Esophagus squamous epithelium (tissue), 4 donors: ENCODE data around the gene PAGR1.
A peak's percentile ranks its signal among the peaks of the same experiment; 100 is the strongest.

Source experiments
- POLR2A ChIP-seq, 4 donors: fragments of 450-650 bp; IDR thresholded peaks; one replicate each; pipeline ENCODE4 v1.6.1; 2017; ENCODE audit warnings: antibody characterized with exemption in 4 of 4, mild to moderate bottlenecking in 4 of 4, moderate library complexity in 3 of 4
- TF ChIP-seq, protein P1 (sequence below), 6 experiments: fragments of 450-650 bp in 4 of 6; fragments of 200-600 bp in 2 of 6; sonication (generic) in 2 of 6; IDR thresholded peaks; one replicate each; pipeline ENCODE4 v1.5.1; 2016 to 2019; ENCODE audit warnings: antibody characterized with exemption in 6 of 6, mild to moderate bottlenecking in 4 of 6, moderate library complexity in 4 of 6

DNA sequence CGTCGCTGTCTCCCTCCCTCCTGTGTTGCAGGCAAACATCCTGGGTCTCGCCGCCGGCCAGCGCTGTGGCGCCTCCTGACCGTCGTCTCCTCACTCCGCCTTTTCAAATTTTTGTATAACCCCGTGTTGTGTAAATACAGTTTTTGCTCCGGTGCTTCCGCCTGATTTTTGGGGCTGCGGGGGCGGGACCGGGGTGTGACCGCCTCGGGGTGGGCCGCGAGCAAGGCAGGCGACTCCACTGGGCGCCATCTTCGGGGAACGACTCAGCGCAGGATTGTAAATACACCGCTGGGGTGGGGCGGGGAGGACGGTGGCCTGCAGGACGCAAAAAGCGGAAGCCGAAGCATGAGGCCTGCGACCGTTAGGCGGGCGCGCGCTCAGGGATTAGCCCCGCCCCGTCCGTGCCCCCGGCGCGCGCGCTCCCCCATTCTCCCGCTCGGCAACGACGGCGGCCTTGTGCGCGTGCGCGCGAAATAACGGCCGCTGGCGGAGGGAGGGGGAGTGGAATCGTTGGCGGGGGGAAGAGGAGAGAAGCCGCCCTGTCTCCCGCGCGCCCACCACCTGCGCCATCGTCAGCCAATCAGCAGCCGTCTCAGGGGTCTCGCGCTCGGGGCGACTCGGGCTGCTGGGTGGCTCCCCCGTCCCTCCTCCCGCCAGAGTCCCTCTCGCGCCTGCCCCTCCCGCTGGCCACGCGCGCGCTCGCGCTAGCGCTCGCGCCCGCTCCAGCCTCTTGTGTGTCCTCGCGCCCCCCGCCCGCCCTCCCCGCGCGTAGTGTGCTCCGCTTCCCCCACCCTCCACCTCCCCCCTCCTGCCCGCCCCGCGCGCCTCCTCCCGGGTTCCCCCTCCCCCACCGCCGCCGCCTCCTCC lies 10.5 kb upstream of the PAGR1 start:
- TF ChIP-seq, protein P1, sequence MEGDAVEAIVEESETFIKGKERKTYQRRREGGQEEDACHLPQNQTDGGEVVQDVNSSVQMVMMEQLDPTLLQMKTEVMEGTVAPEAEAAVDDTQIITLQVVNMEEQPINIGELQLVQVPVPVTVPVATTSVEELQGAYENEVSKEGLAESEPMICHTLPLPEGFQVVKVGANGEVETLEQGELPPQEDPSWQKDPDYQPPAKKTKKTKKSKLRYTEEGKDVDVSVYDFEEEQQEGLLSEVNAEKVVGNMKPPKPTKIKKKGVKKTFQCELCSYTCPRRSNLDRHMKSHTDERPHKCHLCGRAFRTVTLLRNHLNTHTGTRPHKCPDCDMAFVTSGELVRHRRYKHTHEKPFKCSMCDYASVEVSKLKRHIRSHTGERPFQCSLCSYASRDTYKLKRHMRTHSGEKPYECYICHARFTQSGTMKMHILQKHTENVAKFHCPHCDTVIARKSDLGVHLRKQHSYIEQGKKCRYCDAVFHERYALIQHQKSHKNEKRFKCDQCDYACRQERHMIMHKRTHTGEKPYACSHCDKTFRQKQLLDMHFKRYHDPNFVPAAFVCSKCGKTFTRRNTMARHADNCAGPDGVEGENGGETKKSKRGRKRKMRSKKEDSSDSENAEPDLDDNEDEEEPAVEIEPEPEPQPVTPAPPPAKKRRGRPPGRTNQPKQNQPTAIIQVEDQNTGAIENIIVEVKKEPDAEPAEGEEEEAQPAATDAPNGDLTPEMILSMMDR (IDR thresholded peaks at IDR 0.05) = peak in 3 of 6 experiments; percentile 15 to 42 (median 30)
- peak in 3 of 4 donors; percentile 56 to 95 (median 88) for TF ChIP-seq POLR2A (IDR thresholded peaks at IDR 0.05)
